ENCODE measurements around the gene RIN3.
"Not testable (repeated sequence)": the region's sequence is repeated elsewhere in the genome, so short reads cannot be mapped to it uniquely, and the experiment has no call there.

Gene RIN3

DNA sequence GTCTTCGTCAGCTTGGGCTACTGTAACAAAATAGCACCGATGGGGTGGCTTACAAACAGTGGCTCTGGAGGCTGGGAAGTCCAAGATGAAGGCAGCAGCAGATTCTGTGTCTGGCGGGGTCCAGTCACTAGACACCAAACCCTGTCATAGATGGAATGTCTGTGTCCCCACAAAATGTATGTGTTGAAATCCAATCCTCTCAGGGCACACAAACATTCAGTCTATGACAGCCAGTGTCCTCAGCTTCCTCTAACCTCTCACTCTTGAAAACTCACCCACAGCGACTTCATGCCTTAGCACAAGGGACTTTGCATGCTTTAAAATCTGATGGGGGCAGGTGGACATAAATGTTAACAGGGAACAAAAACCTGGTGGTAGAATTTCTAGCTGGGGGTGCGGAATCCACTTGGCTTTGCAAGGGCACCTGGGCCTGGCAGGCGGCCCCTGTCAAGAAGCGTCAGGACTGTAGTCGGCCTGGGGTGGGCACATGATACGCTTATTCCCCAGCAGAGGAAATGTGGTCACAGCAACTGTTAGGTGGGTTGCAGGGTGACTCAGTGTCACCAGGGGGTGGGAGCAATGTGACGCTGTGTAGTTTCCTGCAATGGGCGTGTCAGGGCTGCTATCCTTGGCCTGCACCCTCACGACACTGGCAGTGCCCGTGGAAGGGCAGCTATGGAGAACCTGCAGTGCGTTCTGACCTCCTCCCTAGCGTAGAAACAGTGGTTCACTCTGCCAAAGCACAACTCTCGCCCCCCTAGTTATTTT, 17.7 kb downstream of the RIN3 start:
- no peak for DNase-seq

GRCh38 chr14:92532490-92533163, 19.0 kb downstream of the RIN3 start:
- no peak for DNase-seq

DNA sequence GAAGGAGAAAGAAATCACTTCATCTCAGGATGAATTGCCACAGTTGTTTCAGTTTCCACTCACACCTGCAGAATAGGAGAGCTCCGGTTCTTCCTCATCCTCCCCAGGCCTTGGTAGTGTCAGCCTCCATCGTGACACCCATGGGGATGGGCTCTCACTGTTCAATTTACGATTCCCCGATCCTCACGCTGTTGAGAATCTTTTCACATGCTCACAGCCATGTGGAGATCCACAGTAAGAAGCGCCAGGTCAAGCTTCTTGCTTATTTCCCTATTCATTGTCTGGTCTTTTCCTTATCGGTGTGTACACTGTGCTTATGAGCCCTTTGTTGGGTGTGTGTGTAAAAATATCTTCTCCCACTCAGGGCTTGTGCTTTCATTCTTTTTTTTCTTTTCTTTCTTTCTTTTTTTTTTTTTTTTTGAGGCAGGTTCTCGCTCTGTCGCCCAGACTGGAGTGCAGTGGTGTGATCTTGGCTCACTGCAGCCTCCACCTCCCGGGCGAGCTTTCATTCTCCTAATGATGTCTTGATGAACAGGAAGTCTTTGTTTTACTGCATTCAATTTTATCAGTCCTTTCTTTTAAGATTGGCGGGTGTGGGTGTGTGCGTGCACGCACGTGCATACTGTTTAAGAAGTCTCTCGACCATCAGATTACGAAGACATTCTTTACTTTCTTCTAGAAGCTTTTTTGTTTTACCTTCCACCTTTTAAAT, 21.5 kb downstream of the RIN3 start:
- no peak for DNase-seq

DNA sequence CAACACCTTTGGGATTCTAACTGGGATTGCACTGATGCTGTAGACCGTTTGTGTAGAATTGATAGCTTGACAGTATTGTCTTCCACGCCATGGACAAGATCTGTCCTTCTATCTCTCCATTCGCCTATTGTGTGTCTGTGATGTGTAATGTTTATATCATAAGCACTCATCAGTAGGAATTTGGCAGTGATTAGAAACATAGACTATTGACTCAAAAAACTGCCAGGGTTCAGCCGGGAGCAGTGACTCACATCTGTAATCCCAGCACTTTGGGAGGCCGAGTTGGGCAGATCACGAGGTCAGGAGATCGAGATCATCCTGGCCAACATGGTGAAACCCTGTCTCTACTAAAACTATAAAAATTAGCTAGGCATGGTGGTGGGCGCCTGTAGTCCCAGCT, 22.6 kb downstream of the RIN3 start:
- not testable (repeated sequence) for DNase-seq

GRCh38 chr14:92538412-92538985, 24.9 kb downstream of the RIN3 start:
- no peak for DNase-seq

GRCh38 chr14:92539419-92539818, 25.8 kb downstream of the RIN3 start:
- no peak for DNase-seq

DNA sequence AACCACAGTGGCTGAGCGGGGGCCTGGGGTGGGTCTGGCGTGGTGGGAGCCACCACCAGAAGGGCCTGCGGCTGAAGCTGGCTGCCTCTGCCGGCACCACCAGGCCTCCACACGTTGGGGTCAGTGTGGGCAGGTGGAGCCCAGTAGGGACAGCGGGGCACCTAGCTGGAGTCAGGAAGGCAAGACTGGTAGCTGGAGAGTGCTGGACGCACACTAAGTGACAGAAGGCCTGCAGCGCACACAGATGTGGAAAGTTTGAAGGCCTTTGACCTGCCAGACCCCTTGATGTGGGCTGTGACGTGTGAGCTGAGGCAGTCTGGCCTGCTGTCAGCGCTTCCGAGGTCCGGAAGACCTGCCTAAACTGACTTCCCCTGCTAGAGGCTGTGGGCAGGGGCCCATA, 26.3 kb downstream of the RIN3 start:
- DNase-seq: no peak

- DNase-seq: no peak
Measured at GRCh38 chr14:92540472-92541048, 27.0 kb downstream of the RIN3 start.

- no peak for DNase-seq
Measured at GRCh38 chr14:92542766-92543554, 29.4 kb downstream of the RIN3 start.

- DNase-seq: no peak
Measured at GRCh38 chr14:92544051-92544720, 30.6 kb downstream of the RIN3 start.

DNA sequence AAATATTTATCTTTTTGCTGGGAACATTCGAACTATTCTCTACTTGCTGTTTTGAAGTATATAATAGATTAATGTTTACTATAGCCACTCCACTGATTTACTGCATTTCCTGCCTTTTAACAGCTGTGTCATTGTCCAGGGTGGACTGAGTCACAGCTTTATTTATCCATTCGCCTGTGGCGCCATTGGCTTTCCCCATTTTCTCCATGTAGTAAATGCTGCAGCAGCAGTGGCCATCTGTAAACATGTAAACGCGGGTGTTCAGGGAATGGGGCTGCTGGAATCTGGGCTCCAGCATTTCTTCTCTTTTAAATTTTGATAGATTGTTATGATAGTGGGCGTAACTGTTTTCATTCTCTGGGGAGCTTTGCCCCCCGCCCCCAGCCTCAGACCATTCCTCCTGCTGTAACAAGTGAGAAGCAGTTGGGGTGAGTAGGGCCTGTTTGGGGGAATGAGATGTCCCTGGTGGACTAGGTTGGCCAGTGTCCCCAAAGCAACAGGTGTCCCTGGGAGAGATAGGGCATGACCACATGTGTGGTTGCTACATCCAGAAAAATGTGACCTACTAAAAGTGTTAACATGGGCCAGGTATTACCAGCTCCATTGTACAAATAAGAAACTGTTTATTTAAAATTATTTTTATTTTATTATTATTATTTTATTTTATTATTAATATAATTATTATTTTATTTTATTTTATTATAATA, 32.9 kb downstream of the RIN3 start:
- DNase-seq: no peak

DNA sequence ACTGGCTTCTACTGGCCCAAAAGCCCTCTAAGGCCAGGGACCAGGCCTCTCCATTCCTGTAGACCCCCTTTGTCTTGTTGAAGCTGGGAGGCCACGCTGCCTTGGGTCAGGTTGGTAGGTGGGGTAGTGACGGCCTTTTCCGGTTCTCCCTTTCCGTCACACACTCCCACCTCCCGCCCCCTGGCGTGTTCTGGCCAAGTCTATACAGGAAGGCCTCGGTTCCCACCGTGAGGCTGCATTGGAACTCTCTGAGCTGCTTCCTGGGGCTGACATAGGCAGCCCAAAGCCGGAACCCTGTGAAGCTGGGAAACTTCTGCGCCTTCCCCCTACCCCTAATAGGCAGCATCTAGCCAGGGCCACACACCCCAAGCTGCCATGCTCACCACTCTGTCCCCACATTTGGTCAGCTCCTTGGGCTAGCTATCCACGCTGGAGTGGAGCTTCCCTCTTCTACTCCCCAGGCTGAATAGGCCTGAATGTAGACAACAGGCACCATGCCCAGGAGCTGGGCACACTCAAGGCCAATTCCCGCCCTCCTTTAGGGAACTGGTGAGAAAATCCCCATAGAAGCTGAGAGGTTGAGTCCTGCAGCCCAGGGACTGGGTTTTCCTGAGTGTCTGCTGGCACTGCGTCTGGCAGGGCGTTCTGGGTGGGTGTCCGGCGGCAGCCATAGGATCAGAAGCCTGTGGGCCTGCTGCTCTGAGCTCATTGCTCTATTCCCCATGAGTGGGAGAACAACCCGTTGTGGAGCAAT, 35.7 kb downstream of the RIN3 start:
- no peak for DNase-seq

DNA sequence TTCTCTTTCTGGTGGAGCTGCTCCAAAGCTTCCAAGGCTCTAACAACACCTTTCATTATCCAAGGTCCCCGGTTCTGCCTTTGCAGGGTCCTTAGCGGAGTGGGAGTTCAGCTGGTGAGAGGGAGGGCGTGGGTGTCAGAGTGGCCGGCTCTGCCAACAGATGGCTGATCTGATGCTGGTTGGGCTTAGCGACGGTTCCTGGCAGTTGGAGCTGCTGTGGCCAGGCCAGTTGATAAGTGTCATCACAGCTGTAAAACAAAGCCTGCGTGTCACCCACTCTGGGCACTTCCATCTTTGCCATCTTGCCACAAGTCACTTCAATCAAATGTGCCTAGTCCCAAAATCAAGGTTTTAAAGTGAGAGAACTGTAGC, 36.3 kb downstream of the RIN3 start:
- DNase-seq: no peak

- DNase-seq: no peak
Measured at GRCh38 chr14:92551044-92551841, 37.7 kb downstream of the RIN3 start.

- no peak for DNase-seq
Measured at GRCh38 chr14:92552066-92552465, 38.5 kb downstream of the RIN3 start.

- no peak for DNase-seq
Measured at GRCh38 chr14:92553438-92553837, 39.9 kb downstream of the RIN3 start.

- no peak for DNase-seq
Measured at GRCh38 chr14:92555465-92556111, 42.0 kb downstream of the RIN3 start.

DNA sequence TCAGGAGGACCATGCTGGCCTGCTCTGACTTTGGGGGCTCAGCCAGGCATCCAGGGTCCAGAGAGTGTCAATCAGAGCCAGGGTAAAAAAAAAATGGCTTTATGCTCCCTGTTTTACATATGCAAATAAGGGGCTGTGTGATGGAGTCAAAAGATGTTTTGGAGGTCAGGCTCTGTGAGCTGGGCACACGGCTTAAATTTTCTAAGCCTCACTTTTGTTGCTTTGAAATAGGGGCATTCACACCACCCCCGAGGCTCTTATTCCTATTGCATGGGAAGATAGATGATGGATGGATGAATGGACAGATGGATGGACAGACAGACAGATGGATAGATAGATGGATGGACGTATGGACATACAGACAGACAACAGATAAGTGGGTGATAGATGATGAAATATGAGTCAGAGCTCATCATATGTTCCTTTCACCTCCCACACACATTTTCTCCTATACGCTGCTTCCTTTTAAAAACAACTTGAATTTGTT, 42.7 kb downstream of the RIN3 start:
- DNase-seq: no peak

Measured in DMS79 (cell line).